ENCODE data around the gene ZNF608.

The ZNF608 gene

GRCh38 chr5:124732428-124733328 is 13.8 kb downstream of the ZNF608 start:
- DNase-seq (ENCODE audit: extremely low read depth, low read depth) = no peak
- TF ChIP-seq, protein P1, sequence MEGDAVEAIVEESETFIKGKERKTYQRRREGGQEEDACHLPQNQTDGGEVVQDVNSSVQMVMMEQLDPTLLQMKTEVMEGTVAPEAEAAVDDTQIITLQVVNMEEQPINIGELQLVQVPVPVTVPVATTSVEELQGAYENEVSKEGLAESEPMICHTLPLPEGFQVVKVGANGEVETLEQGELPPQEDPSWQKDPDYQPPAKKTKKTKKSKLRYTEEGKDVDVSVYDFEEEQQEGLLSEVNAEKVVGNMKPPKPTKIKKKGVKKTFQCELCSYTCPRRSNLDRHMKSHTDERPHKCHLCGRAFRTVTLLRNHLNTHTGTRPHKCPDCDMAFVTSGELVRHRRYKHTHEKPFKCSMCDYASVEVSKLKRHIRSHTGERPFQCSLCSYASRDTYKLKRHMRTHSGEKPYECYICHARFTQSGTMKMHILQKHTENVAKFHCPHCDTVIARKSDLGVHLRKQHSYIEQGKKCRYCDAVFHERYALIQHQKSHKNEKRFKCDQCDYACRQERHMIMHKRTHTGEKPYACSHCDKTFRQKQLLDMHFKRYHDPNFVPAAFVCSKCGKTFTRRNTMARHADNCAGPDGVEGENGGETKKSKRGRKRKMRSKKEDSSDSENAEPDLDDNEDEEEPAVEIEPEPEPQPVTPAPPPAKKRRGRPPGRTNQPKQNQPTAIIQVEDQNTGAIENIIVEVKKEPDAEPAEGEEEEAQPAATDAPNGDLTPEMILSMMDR (IDR thresholded peaks at IDR 0.05; ENCODE audit: low read depth, low read length, missing control alignments) = no peak
- H3K4me3 ChIP-seq (replicated peaks; ENCODE audit: low read depth, low read length) = no peak overlapping the region

- TF ChIP-seq, protein P1 (IDR thresholded peaks at IDR 0.05; ENCODE audit: low read depth, low read length, missing control alignments) = no peak
- no peak overlapping the region for H3K4me3 ChIP-seq (replicated peaks; ENCODE audit: low read depth, low read length)
- DNase-seq (ENCODE audit: extremely low read depth, low read depth) = no peak
Observed at GRCh38 chr5:124730381-124730780, 16.1 kb downstream of the ZNF608 start.

DNA sequence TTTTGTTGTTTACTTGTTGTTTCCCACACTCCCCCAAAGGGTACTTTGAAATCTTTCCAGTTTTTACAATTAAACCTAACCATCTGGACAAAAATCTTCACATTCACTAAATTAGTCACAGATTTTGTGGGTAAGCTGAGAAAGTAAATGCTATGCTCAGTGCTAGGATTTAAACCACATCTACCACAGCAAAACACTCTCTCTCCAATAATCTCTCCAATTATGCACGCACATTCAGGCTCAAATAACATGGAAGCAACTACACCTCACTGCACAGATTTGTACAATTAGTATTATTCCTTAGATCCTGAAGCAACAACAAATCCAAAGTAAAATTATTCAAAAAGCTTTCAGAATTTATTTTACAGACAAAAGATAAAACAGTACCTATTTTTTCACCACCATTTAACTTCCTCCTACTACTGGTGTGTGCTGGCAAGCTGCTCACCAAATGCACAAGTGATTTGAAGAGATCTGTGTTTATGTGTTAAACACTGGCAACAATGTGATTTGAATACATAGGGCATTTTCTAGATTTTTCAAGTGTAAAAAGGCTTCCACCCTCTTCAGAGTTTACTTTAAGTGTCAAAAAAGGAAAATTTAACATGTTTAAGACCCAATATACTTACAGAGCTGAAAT is 16.6 kb downstream of the ZNF608 start:
- DNase-seq (ENCODE audit: extremely low read depth, low read depth) = no peak
- TF ChIP-seq, protein P1 (IDR thresholded peaks at IDR 0.05; ENCODE audit: low read depth, low read length, missing control alignments) = no peak
- H3K4me3 ChIP-seq (replicated peaks; ENCODE audit: low read depth, low read length) = no peak overlapping the region

GRCh38 chr5:124728968-124729332 is 17.5 kb downstream of the ZNF608 start:
- TF ChIP-seq, protein P1 (IDR thresholded peaks at IDR 0.05; ENCODE audit: low read depth, low read length, missing control alignments) = no peak
- H3K4me3 ChIP-seq (replicated peaks; ENCODE audit: low read depth, low read length) = no peak overlapping the region

DNA sequence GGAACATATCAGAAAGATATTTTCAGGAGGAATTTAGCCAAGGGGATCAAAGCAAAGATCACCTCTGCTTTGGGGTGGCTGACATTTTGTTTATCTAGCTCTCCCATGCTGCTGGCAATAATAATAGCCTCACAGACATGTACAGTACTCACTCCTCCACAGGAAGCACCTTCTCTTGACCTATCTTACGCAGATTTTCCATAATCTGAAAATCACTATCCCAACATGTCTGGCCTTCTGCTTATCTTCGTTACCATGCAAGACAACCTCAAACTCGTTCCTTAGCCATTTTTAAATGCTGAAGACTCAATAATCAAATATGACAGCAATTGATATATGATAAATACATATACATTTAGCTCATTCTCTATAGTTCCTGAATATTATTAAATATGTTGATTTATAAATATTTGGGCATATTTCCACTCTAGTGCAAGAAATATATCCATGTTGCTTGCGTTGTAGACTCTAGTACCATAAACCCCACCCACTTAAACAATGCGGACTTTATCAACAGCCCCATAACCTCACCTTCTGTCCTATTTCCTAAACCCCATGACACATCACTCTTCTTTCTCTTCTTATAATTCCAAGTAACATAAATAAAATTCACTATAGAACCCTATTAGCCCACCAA is 18.0 kb downstream of the ZNF608 start:
- DNase-seq (ENCODE audit: extremely low read depth, low read depth) = no peak

More at GRCh38 chr5:124728968-124729332, 17.5 kb downstream of the ZNF608 start:
- DNase-seq (ENCODE audit: extremely low read depth, low read depth) = no peak

DNA sequence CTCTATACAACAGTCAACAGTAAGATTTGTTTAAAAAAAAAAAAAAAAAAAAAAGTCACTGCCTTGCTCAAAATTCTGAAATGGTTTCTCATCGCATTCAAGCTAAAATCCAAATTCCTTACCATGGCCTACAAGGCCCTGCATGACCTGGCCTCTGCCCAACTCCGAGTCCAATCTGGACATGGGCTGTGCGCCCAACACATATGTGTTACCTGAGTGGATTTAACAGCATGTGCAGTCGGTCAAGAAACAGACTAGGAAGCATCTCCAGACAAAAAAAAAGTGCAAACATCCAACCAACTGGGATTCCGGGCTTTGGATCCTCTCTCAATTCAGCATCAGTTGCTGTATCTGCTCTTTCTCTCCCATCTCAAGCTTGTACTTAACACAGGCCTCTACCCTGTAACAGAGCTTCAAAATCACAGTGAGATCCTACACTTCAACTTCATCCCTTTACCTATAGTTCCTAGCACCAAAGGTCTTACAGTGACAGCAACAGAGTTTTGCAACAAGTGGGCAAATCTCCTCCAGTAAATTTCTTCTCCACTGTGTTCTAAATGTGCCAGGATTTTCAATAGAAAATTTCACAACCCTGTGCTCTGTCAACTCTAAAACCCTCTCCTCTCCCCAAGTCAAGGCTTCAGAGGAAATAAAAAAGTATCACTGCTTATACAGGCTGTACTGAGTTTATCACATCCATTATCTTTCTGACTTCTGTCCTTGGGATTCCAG is 19.6 kb downstream of the ZNF608 start:
- TF ChIP-seq, protein P1 (IDR thresholded peaks at IDR 0.05; ENCODE audit: low read depth, low read length, missing control alignments) = no peak

More for the DNA sequence above, 18.0 kb downstream of the ZNF608 start:
- H3K4me3 ChIP-seq (replicated peaks; ENCODE audit: low read depth, low read length) = no peak overlapping the region
- TF ChIP-seq, protein P1 (IDR thresholded peaks at IDR 0.05; ENCODE audit: low read depth, low read length, missing control alignments) = no peak

More for the DNA sequence above, 19.6 kb downstream of the ZNF608 start:
- DNase-seq (ENCODE audit: extremely low read depth, low read depth) = no peak
- no peak overlapping the region for H3K4me3 ChIP-seq (replicated peaks; ENCODE audit: low read depth, low read length)
